SJCRH30 (cell line): Measurements from ENCODE around the gene MIA2. TPM values are rescaled to one million over a fixed set of nuclear protein-coding genes. Genes with fewer than 3 reads are reported as not detected.
"Not testable (repeated sequence)": the region's sequence is repeated elsewhere in the genome, so short reads cannot be mapped to it uniquely, and the experiment has no call there.

Source experiments
- DNase-seq, 2 experiments: peaks; one replicate each; pipeline ENCODE4 v3.0.0-alpha.2; 2015 to 2020
- H3K27ac ChIP-seq: fragments of 250-450 bp; sonication (Bioruptor Pico); 2 replicates; pipeline ENCODE4 v1.5.1; 2020; ENCODE audit warnings: mild to moderate bottlenecking, moderate library complexity
- H3K27me3 ChIP-seq: fragments of 250-450 bp; sonication (Bioruptor Pico); 2 replicates; pipeline ENCODE4 v1.5.1; 2020; ENCODE audit warnings: mild to moderate bottlenecking, moderate library complexity
- H3K36me3 ChIP-seq: fragments of 250-450 bp; sonication (Bioruptor Pico); 2 replicates; pipeline ENCODE4 v1.5.1; 2020; ENCODE audit warnings: mild to moderate bottlenecking, moderate library complexity
- H3K4me1 ChIP-seq: fragments of 250-450 bp; sonication (Bioruptor Pico); 2 replicates; pipeline ENCODE4 v1.5.1; 2020; ENCODE audit warnings: mild to moderate bottlenecking, moderate library complexity
- H3K4me3 ChIP-seq: fragments of 250-450 bp; sonication (Bioruptor Pico); 2 replicates; pipeline ENCODE4 v1.5.1; 2020; ENCODE audit warnings: mild to moderate bottlenecking, moderate library complexity
- H3K9me3 ChIP-seq: fragments of 250-450 bp; sonication (Bioruptor Pico); replicated peaks from 2 replicates; pipeline ENCODE4 v1.5.1; 2020; ENCODE audit warnings: mild to moderate bottlenecking, moderate library complexity
- total RNA-seq: library from RNA; depleted of rRNA; stranded (reverse); fragments of >200 nt; shearing (Covaris generic); gene quantifications from 2 replicates; pipeline ENCODE4 v1.2.3, GENCODE V29; 2014

MIA2 gene
- total RNA-seq, 1 experiment from 2014 or later: 20.5 TPM

DNA sequence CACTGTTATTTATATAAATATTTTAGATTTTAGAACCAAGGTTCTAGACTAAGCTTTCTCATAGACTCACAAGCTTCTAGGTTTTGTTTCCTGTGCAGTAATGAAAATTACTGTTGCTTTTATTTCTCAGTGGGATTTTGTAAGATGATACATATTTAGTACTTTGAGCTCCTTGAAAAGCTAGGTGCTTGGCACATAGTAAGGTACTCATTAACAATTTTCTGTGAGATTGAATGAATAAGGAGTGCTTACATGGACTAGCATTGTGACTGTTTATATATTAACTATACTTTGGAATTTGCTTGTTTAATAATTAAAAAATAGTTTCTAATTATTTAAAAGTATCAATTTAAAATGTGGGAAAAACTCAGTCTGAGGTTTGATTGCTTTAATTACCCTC, 85.7 kb downstream of the MIA2 start:
- no peak for DNase-seq
- no peaks in the 10 kb centered on the region for H3K27me3 ChIP-seq
- H3K27ac ChIP-seq: no peak overlapping the region
- H3K4me1 ChIP-seq: no peaks in the 10 kb centered on the region
- H3K36me3 ChIP-seq: peaks cover 22% of the 10 kb centered on the region; the same call in 1 of the 2 replicates
- no peak overlapping the region for H3K4me3 ChIP-seq
- no peaks in the 10 kb centered on the region for H3K9me3 ChIP-seq

- H3K4me3 ChIP-seq: no peak overlapping the region
- H3K9me3 ChIP-seq: no peaks in the 10 kb centered on the region
- no peaks in the 10 kb centered on the region for H3K27me3 ChIP-seq
- H3K4me1 ChIP-seq: no peaks in the 10 kb centered on the region
- H3K36me3 ChIP-seq: peaks cover 22% of the 10 kb centered on the region; the same call in 1 of the 2 replicates
- H3K27ac ChIP-seq: no peak overlapping the region
- no peak for DNase-seq
Measured at GRCh38 chr14:39320318-39320717, 86.6 kb downstream of the MIA2 start.

- H3K9me3 ChIP-seq: no peaks in the 10 kb centered on the region
- peaks cover 19% of the 10 kb centered on the region for H3K36me3 ChIP-seq
- no peaks in the 10 kb centered on the region for H3K4me1 ChIP-seq
- no peak for DNase-seq
- no peak overlapping the region for H3K4me3 ChIP-seq
- no peak overlapping the region for H3K27ac ChIP-seq
- no peaks in the 10 kb centered on the region for H3K27me3 ChIP-seq
Measured at GRCh38 chr14:39322807-39323206, 89.1 kb downstream of the MIA2 start.

- no peaks in the 10 kb centered on the region for H3K4me1 ChIP-seq
- H3K36me3 ChIP-seq: peaks cover 16% of the 10 kb centered on the region
- no peaks in the 10 kb centered on the region for H3K9me3 ChIP-seq
- H3K4me3 ChIP-seq: no peak overlapping the region
- no peak for DNase-seq
- H3K27ac ChIP-seq: no peak overlapping the region
- H3K27me3 ChIP-seq: no peaks in the 10 kb centered on the region
Measured at GRCh38 chr14:39324097-39324496, 90.4 kb downstream of the MIA2 start.

GRCh38 chr14:39339003-39339402, 105.3 kb downstream of the MIA2 start:
- Histone ChIP-seq H3K9me3 (no peaks in the 10 kb centered on the region), H3K27me3 (no peaks in the 10 kb centered on the region)

DNA sequence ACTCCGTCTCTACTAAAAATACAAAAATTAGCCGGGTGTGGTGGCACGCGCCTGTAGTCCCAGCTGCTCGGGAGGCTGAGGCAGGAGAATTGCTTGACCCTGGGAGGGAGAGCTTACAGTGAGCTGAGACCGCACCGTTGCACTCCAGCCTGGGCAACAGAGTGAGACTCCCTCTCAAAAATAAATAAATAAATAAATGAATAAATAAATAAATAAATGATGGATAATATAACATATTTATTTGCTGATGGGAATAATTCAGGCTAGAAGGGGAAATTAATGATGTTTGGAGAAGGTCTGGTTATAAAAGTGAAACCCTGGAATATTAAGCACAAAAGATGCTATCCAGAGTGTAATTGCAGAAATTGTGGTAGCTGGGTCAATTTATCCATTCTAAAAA, 107.4 kb downstream of the MIA2 start:
- not testable (repeated sequence) for H3K4me3 ChIP-seq, H3K27ac ChIP-seq, DNase-seq, H3K27me3 ChIP-seq, H3K9me3 ChIP-seq, H3K4me1 ChIP-seq
- H3K36me3 ChIP-seq: peaks cover 13% of the 10 kb centered on the region

More at GRCh38 chr14:39339003-39339402, 105.3 kb downstream of the MIA2 start:
- Histone ChIP-seq H3K4me1 (no peaks in the 10 kb centered on the region), H3K36me3 (peaks cover 14% of the 10 kb centered on the region), H3K27ac (no peak overlapping the region), H3K4me3 (no peak overlapping the region)
- no peak for DNase-seq

DNA sequence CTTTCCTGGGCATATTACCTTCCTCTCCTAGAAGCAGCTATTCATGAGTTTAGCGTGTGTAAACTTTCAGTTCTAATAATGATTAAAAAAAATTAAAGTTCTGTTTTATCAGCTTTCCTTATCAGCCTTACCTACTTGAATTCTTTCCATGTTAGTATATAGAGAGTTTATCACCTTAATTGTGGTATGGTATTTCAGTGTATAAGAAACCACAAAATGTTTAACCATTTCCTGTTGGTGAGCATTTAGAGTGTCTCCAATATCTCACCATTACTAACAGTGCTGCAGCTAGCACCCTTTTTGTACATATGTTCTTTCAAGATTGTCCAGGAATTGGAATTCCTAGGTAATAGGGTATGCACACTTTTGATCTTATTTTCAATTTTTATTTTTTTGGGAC, 109.1 kb downstream of the MIA2 start:
- DNase-seq: no peak
- Histone ChIP-seq H3K36me3 (peaks cover 11% of the 10 kb centered on the region; the same call in 1 of the 2 replicates), H3K4me1 (no peaks in the 10 kb centered on the region), H3K27ac (no peak overlapping the region), H3K9me3 (no peaks in the 10 kb centered on the region), H3K4me3 (no peak overlapping the region), H3K27me3 (no peaks in the 10 kb centered on the region)

- no peaks in the 10 kb centered on the region for H3K4me1 ChIP-seq
- H3K27me3 ChIP-seq: no peaks in the 10 kb centered on the region
- H3K9me3 ChIP-seq: no peaks in the 10 kb centered on the region
- no peak for DNase-seq
- H3K27ac ChIP-seq: no peak overlapping the region
- no peak overlapping the region for H3K4me3 ChIP-seq
- peaks cover 8% of the 10 kb centered on the region; the same call in 1 of the 2 replicates for H3K36me3 ChIP-seq
Measured at GRCh38 chr14:39343614-39344013, 109.9 kb downstream of the MIA2 start.

GRCh38 chr14:39350866-39351265, 117.2 kb downstream of the MIA2 start:
- Histone ChIP-seq H3K4me1 (no peaks in the 10 kb centered on the region), H3K36me3 (peaks cover 13% of the 10 kb centered on the region), H3K27ac (no peak overlapping the region), H3K9me3 (0 out of 2 replicates have a peak, but pooled peaks cover 3% of the 10 kb centered on the region), H3K4me3 (no peak overlapping the region), H3K27me3 (no peaks in the 10 kb centered on the region)
- DNase-seq: no peak

DNA sequence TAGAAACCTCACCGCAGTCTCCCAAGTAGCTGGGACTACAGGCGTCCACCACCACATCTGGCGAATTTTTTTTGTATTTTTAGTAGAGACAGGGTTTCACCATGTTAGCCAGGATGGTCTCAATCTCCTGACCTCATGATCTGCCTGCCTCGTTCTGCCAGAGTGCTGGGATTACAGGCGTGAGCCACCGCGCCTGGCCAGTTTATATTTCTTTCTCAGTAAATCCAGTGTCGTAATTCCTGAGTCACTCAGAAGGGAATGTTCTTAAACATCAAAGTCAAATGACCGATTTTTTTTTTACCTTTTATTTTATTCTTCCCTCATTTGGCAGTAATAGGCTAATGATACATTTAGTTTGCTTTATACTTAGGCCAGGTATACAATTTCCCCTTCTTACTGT, 118.0 kb downstream of the MIA2 start:
- DNase-seq: no peak
- Histone ChIP-seq H3K27ac (no peak overlapping the region), H3K4me1 (no peaks in the 10 kb centered on the region), H3K27me3 (no peaks in the 10 kb centered on the region), H3K4me3 (no peak overlapping the region), H3K36me3 (peaks cover 8% of the 10 kb centered on the region), H3K9me3 (0 out of 2 replicates have a peak, but pooled peaks cover 3% of the 10 kb centered on the region)

DNA sequence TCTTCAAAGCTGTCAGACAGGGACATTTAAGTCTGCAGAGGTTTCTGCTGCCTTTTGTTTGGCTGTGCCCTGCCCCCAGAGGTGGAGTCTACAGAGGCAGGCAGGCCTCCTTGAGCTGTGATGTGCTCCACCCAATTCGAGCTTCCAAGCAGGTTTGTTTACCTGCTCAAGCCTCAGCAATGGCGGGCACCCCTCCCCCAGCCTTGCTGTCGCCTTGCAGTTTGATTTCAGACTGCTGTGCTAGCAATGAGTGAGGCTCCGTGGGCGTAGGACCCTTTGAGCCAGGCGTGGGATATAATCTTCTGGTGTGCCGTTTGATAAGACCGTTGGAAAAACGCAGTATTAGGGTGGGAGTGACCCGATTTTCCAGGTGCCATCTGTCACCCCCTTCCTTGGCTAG, 125.4 kb downstream of the MIA2 start:
- H3K36me3 ChIP-seq, H3K27me3 ChIP-seq, H3K27ac ChIP-seq, H3K9me3 ChIP-seq, H3K4me1 ChIP-seq, H3K4me3 ChIP-seq, DNase-seq: not testable (repeated sequence)

- Histone ChIP-seq H3K4me1 (no peaks in the 10 kb centered on the region), H3K27me3 (no peaks in the 10 kb centered on the region), H3K9me3 (no peaks in the 10 kb centered on the region; the same call in 1 of the 2 replicates), H3K4me3 (no peak overlapping the region), H3K36me3 (no peaks in the 10 kb centered on the region), H3K27ac (no peak overlapping the region)
- DNase-seq: no peak
Measured at GRCh38 chr14:39360316-39360715, 126.6 kb downstream of the MIA2 start.

DNA sequence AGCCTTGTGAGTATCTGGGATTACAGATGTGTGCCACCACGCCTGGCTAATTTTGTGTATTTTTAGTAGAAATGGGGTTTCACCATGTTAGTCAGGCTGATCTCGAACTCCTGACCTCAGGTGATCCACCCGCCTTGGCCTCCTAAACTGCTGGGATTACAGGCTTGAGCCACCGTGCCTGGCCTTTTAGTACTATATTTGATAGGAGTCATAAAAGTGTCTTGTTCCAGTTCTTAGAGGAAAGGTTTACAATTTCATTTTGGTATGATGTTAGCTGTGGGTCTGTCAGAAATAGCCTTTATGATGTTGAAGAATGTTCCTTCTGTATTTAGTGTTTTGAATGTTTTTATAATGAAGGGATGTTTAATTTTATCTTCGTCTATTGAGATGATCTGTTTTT, 127.8 kb downstream of the MIA2 start:
- H3K36me3 ChIP-seq, H3K4me3 ChIP-seq, H3K27ac ChIP-seq, H3K27me3 ChIP-seq, DNase-seq, H3K9me3 ChIP-seq, H3K4me1 ChIP-seq: not testable (repeated sequence)

GRCh38 chr14:39364509-39364908, 130.8 kb downstream of the MIA2 start:
- Histone ChIP-seq H3K4me1 (no peaks in the 10 kb centered on the region), H3K27ac (no peak overlapping the region), H3K36me3 (no peaks in the 10 kb centered on the region), H3K9me3 (no peaks in the 10 kb centered on the region; the same call in 1 of the 2 replicates), H3K4me3 (no peak overlapping the region), H3K27me3 (no peaks in the 10 kb centered on the region)
- DNase-seq: no peak

- H3K9me3 ChIP-seq: no peaks in the 10 kb centered on the region; the same call in 1 of the 2 replicates
Measured at GRCh38 chr14:39365354-39365753, 131.6 kb downstream of the MIA2 start.

More at GRCh38 chr14:39365354-39365753, 131.6 kb downstream of the MIA2 start:
- Histone ChIP-seq H3K27ac (no peak overlapping the region), H3K36me3 (no peaks in the 10 kb centered on the region), H3K27me3 (no peaks in the 10 kb centered on the region), H3K4me1 (no peaks in the 10 kb centered on the region), H3K4me3 (no peak overlapping the region)
- DNase-seq: no peak
